K562 (cell line): ENCODE data around the gene SERPINE1. TPM values are rescaled to one million over a fixed set of nuclear protein-coding genes. Genes with fewer than 3 reads are reported as not detected.

Experiments
- MCM7 ChIP-seq, 2 experiments: fragments of 450-650 bp; IDR thresholded peaks; 2 replicates each; pipeline ENCODE4 v1.6.1; 2016 to 2018
- MEIS2 ChIP-seq: fragments of 450-650 bp; IDR thresholded peaks from 2 replicates; pipeline ENCODE4 v1.6.1; 2014; ENCODE audit warnings: mild to moderate bottlenecking; ENCODE audit not compliant: partially characterized antibody
- PML ChIP-seq: IDR thresholded peaks from 2 replicates; pipeline ENCODE4 v1.6.1; 2012; ENCODE audit warnings: low read length, inconsistent platforms
- POLR2A ChIP-seq: fragments of 450-650 bp; conservative IDR thresholded peaks from 2 replicates; pipeline ENCODE4 v1.6.1; 2016
- RB1 ChIP-seq: fragments of 450-650 bp; IDR thresholded peaks from 2 replicates; pipeline ENCODE4 v1.6.1; 2017; ENCODE audit warnings: low read depth, mild to moderate bottlenecking
- ZNF274 ChIP-seq: IDR thresholded peaks from 2 replicates; pipeline ENCODE4 v1.6.1; 2011; ENCODE audit warnings: low read depth, mild to moderate bottlenecking, low read length, moderate library complexity, borderline replicate concordance
- ZNF324 ChIP-seq: fragments of 250-450 bp; sonication (Bioruptor Pico); IDR thresholded peaks from 2 replicates; pipeline ENCODE4 v1.4.0; 2020; ENCODE audit warnings: mild to moderate bottlenecking
- ZNF395 ChIP-seq: fragments of 200-800 bp; sonication (Bioruptor generic); IDR thresholded peaks from 2 replicates; pipeline ENCODE4 v1.6.1; 2017; ENCODE audit warnings: missing genetic modification characterization, missing compliant biosample characterization
- ZNF407 ChIP-seq: fragments of 450-650 bp; IDR thresholded peaks from 2 replicates; pipeline ENCODE4 v1.6.1; 2016; ENCODE audit warnings: low read depth
- polyA plus RNA-seq, 8 experiments: library from polyadenylated mRNA; depleted of rRNA in 4 of 8; stranded (reverse) in 5 of 8; unstranded in 3 of 8; fragments of >200 nt; fragmentation: Nextera tagmentation in 2 of 8; fragmentation: Illumina TruSeq in 1 of 8; extraction: Ambion mirVana in 2 of 8; extraction: Trizol in 1 of 8; gene quantifications; 2 replicates each; pipeline versions ENCODE4 v1.2.1 to v1.2.3, GENCODE V29; 2011 to 2014; ENCODE audit warnings: inconsistent platforms in 1 of 8, missing spikeins in 1 of 8
- total RNA-seq, 7 experiments: library from RNA; depleted of rRNA in 6 of 7; stranded (reverse); fragments of >200 nt in 6 of 7; fragmentation: Illumina TruSeq in 2 of 7; extraction: Trizol in 2 of 7; gene quantifications; 2 replicates each; pipeline versions ENCODE4 v1.2.1 to v1.2.3, GENCODE V29; 2011 to 2021; ENCODE audit warnings: low replicate concordance in 1 of 7
- TF ChIP-seq, protein P1 (sequence below): IDR thresholded peaks from 2 replicates; pipeline ENCODE4 v1.6.1; 2012; ENCODE audit warnings: low read depth, low read length, improper control_type of control experiment, borderline replicate concordance
- TF ChIP-seq, protein P2 (sequence below), 2 experiments: fragments of 450-650 bp; IDR thresholded peaks; 2 replicates each; pipeline ENCODE4 v1.6.1; 2018; ENCODE audit warnings: mild to moderate bottlenecking in 2 of 2, low read depth in 1 of 2; ENCODE audit not compliant: partially characterized antibody in 2 of 2

The SERPINE1 gene
- total and polyA plus RNA-seq, 9 of the 15 experiments (the other 6 are each of a cell fraction or from before 2014, with no cell fraction given) = 0.22 to 4.8 (median 0.91) TPM

- no peak for TF ChIP-seq ZNF407
- TF ChIP-seq PML = no peak; the same call in 1 of the 2 replicates
- peak; percentile 76 for TF ChIP-seq POLR2A
- TF ChIP-seq, protein P1, sequence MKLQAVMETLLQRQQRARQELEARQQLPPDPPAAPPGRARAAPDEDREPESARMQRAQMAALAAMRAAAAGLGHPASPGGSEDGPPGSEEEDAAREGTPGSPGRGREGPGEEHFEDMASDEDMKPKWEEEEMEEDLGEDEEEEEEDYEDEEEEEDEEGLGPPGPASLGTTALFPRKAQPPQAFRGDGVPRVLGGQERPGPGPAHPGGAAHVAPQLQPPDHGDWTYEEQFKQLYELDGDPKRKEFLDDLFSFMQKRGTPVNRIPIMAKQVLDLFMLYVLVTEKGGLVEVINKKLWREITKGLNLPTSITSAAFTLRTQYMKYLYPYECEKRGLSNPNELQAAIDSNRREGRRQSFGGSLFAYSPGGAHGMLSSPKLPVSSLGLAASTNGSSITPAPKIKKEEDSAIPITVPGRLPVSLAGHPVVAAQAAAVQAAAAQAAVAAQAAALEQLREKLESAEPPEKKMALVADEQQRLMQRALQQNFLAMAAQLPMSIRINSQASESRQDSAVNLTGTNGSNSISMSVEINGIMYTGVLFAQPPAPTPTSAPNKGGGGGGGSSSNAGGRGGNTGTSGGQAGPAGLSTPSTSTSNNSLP = peak; percentile 64; the same call in 1 of the 2 replicates
- TF ChIP-seq, protein P2, sequence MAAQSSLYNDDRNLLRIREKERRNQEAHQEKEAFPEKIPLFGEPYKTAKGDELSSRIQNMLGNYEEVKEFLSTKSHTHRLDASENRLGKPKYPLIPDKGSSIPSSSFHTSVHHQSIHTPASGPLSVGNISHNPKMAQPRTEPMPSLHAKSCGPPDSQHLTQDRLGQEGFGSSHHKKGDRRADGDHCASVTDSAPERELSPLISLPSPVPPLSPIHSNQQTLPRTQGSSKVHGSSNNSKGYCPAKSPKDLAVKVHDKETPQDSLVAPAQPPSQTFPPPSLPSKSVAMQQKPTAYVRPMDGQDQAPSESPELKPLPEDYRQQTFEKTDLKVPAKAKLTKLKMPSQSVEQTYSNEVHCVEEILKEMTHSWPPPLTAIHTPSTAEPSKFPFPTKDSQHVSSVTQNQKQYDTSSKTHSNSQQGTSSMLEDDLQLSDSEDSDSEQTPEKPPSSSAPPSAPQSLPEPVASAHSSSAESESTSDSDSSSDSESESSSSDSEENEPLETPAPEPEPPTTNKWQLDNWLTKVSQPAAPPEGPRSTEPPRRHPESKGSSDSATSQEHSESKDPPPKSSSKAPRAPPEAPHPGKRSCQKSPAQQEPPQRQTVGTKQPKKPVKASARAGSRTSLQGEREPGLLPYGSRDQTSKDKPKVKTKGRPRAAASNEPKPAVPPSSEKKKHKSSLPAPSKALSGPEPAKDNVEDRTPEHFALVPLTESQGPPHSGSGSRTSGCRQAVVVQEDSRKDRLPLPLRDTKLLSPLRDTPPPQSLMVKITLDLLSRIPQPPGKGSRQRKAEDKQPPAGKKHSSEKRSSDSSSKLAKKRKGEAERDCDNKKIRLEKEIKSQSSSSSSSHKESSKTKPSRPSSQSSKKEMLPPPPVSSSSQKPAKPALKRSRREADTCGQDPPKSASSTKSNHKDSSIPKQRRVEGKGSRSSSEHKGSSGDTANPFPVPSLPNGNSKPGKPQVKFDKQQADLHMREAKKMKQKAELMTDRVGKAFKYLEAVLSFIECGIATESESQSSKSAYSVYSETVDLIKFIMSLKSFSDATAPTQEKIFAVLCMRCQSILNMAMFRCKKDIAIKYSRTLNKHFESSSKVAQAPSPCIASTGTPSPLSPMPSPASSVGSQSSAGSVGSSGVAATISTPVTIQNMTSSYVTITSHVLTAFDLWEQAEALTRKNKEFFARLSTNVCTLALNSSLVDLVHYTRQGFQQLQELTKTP (IDR thresholded peaks at IDR 0.05; ENCODE audit: low read depth in 1 of 2, partially characterized antibody in 2 of 2) = peak; percentile 16 to 75
- TF ChIP-seq ZNF274 = no peak
- TF ChIP-seq ZNF324 (CRISPR knock-in tag) = 0 out of 2 replicates have a peak, but pooled peaks have one; percentile 42
- peak; percentile 83 for TF ChIP-seq MEIS2
- TF ChIP-seq ZNF395 (CRISPR knock-in tag) = peak; percentile 63
- peak in 1 of 2 experiments; percentile 98; a peak in 2 of 4 replicates for TF ChIP-seq MCM7 (IDR thresholded peaks at IDR 0.05)
- TF ChIP-seq RB1 = peak; percentile 14; the same call in 1 of the 2 replicates
Observed at GRCh38 chr7:101099969-101100781, 26.7 kb upstream of the SERPINE1 start (continued).
